GM06990 (cell line): Measurements from ENCODE around the gene HERC2.

ENCODE experiments used
- DNase-seq: peaks from one replicate; pipeline ENCODE4 v3.0.0-alpha.2; 2011; ENCODE audit not compliant: insufficient read length; ENCODE audit errors: extremely low read depth
- H3K27me3 ChIP-seq: replicated peaks from 2 replicates; pipeline ENCODE4 v1.6.0; 2011; ENCODE audit warnings: low read length; ENCODE audit not compliant: control insufficient read depth, insufficient read depth
- H3K36me3 ChIP-seq: 2 replicates; pipeline ENCODE4 v1.5.1; 2011; ENCODE audit warnings: low read length; ENCODE audit not compliant: control insufficient read depth, insufficient read depth
- H3K4me3 ChIP-seq: replicated peaks from 2 replicates; pipeline ENCODE4 v1.5.1; 2011; ENCODE audit warnings: low read depth, mild to moderate bottlenecking, control low read depth, low read length
- TF ChIP-seq, protein P1 (sequence below): IDR thresholded peaks from 2 replicates; pipeline ENCODE4 v1.5.1; 2011; ENCODE audit warnings: low read length, control low read depth, mild to moderate bottlenecking, inconsistent platforms; ENCODE audit not compliant: insufficient read depth, poor library complexity, severe bottlenecking

Gene HERC2

DNA sequence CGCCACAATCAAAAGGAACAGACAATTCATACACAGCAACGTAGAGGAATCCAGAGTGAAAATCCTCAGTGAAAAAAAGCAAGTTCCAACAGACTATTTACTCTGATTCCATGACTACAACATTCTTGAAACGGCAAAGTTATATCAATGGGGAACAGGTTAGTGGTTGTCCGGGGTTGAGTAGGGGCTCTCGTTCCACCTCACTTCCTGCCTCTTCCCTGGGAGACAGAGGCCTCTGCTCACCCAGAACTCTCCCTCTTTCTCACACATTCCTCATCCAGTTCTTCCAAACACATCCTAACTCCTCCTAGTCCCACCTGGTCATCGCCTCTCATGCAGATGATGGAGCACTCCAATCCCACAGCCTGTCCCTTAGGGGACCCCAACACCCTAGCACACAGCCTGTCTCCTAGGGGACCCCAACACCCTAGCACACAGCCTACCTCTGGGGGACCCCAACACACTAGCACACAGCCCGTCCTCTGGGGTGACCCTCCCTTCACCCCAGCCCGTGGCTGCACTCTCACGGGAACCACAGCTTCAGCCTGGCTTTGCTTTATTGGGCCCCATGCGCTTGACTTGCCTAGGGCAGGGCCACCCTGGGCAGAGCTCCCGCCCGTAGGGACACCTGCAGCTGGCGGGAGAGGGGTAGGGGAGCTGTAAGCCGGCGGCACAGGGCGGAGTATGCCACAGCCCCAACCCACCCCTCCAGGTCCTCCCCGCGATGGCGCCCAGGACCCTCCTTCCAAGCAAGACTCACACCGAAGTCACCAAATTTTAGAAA is 228.0 kb downstream of the HERC2 start:
- DNase-seq, result no peak
- no peak overlapping the region for H3K4me3 ChIP-seq
- TF ChIP-seq, protein P1, sequence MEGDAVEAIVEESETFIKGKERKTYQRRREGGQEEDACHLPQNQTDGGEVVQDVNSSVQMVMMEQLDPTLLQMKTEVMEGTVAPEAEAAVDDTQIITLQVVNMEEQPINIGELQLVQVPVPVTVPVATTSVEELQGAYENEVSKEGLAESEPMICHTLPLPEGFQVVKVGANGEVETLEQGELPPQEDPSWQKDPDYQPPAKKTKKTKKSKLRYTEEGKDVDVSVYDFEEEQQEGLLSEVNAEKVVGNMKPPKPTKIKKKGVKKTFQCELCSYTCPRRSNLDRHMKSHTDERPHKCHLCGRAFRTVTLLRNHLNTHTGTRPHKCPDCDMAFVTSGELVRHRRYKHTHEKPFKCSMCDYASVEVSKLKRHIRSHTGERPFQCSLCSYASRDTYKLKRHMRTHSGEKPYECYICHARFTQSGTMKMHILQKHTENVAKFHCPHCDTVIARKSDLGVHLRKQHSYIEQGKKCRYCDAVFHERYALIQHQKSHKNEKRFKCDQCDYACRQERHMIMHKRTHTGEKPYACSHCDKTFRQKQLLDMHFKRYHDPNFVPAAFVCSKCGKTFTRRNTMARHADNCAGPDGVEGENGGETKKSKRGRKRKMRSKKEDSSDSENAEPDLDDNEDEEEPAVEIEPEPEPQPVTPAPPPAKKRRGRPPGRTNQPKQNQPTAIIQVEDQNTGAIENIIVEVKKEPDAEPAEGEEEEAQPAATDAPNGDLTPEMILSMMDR, result no peak
- no peaks in the 10 kb centered on the region for H3K36me3 ChIP-seq
- H3K27me3 ChIP-seq, result peaks cover 5% of the 10 kb centered on the region

DNA sequence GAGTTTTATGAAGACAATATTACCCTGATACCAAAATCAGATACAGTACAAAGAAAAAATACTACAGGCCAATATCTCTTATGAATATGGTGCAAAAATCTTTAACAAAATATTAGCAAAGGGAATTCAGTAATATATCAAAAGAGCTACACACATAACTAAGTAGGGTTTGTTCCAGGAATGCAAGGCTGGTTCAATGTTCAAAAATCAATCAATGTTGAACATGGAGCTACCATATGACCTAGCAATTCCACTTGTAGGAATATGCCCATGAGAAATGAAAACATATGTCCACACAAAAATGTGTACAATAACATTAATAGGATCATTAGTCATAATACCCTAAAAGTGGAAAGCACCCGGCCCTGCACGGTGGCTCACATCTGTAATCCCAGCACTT is 230.7 kb downstream of the HERC2 start:
- no peak for DNase-seq
- Histone ChIP-seq H3K4me3 (no peak overlapping the region), H3K36me3 (no peaks in the 10 kb centered on the region), H3K27me3 (peaks cover 4% of the 10 kb centered on the region)
- TF ChIP-seq, protein P1, result no peak

DNA sequence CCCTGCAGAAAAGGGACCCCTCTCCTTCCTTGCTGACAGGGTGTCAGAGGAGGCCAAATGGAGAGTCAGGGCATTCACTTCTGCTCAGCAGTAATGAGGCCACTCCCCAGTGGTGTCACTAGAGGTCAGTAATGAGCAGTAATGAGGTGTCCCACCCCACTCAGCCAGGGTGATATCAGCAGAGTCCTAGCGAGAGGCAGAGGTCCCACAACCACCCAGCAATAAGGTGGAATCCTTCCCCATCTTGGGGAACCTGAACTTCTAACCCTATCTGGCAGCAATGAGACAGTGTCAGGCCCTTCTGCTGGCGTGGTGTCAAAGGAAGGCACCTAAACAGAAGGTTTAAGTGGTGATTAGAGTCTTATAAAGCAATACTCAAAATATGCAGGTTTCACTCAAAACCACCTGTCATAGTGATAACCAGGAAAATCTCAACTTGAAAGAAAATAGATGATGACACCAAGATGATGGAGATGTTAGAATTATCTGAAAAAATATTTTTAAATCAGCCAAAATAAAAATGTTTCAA is 235.7 kb downstream of the HERC2 start:
- H3K4me3 ChIP-seq, result no peak overlapping the region
- TF ChIP-seq, protein P1, result peak; percentile 81
- H3K27me3 ChIP-seq, result no peaks in the 10 kb centered on the region; the same call in 1 of the 2 replicates
- no peak for DNase-seq
- no peaks in the 10 kb centered on the region for H3K36me3 ChIP-seq

DNA sequence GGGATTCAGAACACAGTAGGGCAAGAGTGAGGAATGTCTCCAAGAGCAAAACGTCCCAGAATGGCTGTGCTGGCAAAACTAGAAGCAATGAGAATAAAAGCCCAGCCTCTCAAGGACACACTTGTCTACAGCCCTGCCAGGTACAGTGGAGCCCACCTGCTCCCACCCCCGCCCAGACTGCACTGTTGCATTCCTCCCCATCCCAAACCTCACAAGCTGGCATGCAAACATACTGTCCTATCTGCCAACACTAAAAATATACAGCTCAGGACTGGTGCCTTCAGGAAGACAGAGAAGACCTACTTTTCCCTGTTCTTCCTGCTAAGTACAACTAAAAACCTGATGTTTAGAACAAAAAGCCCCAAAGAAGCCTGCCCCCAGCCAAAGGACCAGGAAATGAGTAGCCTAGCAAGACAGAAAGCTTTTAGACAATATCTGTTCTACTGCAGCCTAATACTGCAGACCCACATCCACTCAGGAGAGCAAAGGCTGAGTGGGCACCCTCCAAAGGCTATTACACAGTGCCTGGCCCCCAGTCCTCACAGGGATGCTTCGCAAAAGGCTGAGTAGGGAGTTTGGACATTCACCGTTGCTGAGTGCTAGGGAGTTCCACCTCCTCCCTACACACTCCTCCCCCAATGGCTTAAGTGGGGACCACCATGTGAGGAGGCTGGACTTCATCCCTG is 236.3 kb downstream of the HERC2 start:
- TF ChIP-seq, protein P1, result no peak
- DNase-seq, result no peak
- Histone ChIP-seq H3K36me3 (no peaks in the 10 kb centered on the region), H3K4me3 (no peak overlapping the region), H3K27me3 (no peaks in the 10 kb centered on the region; the same call in 1 of the 2 replicates)

DNA sequence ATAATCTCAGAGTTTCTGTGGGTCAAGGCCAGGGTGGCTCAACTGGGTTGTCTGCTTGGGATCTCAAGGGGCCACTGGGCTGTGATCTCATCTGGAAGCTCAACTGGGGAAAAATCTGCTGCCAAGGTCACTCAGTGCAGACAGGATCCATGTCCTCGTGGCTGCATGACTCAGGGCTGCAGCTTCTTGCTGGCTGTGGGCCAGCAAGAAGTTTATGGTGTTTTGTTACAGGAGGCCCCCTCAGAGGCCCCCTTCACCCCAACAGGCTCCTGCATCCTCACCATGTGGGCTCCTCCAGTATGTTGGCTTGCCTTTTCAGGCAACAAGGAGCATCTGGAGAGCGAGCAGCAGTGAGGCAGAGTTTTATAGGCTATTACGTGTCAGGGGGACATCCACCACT is 237.4 kb downstream of the HERC2 start:
- H3K27me3 ChIP-seq, result no peaks in the 10 kb centered on the region; the same call in 1 of the 2 replicates
- no peak overlapping the region for H3K4me3 ChIP-seq
- DNase-seq, result no peak
- no peaks in the 10 kb centered on the region for H3K36me3 ChIP-seq
- TF ChIP-seq, protein P1, result no peak
